IMR-90 (cell line): ENCODE data around the gene AGPAT1.

ENCODE experiments used
- CTCF ChIP-seq: conservative IDR thresholded peaks from 2 replicates; pipeline ENCODE4 v1.5.1; 2012; ENCODE audit warnings: mild to moderate bottlenecking, low read depth, low read length, improper control_type of control experiment
- FOS ChIP-seq: fragments of 150-350 bp; IDR thresholded peaks from 2 replicates; pipeline ENCODE4 v1.6.1; 2016; ENCODE audit warnings: low read depth, low read length

GRCh38 chr6:32167154-32167760 lies 8.6 kb downstream of the AGPAT1 start:
- TF ChIP-seq CTCF: no peak
- no peak for TF ChIP-seq FOS
